ENCODE measurements around the gene EEF2K. TPM values are rescaled to one million over a fixed set of nuclear protein-coding genes. Genes with fewer than 3 reads are reported as not detected.

Gene EEF2K
- total RNA-seq, 4 donors from 2014 or later = 22.2 to 223 (median 50.1) TPM

DNA sequence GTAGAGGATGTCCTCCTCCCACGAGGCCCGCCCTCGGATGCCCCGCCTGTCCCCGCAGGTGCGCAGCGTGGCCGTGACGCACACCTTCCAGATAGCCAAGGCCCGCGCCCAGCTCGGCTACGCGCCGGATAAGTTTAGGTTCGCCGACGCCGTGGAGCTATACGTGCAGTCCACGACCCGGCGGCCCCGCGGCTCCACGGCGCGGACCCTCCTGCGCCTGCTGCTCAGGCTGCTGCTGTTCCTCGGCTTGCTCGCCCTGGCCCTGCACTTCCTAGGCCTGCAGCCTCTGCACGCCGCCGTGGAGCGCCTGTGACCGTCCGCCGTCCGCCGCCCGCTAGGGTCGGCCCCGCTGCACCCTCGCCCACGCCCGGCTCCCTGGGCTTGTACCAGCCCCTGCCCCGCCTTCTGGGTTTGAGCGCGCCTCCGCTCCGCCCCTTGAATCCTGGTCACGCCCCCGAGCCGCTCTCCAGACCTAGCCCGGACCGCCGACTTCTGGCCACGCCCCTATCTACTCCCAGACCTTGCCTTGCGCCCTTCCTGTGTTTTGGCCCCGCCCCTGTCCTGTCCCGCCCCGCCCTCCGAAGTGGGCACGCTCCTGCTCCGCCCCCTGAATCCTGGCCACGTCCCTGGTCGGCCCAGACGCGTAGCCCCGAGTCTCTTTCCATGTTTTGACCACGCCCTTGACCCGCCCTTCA lies 15.8 kb upstream of the EEF2K start:
- peak overlapping the region; percentile 39 to 70 (median 64) for H3K4me3 ChIP-seq
- in situ Hi-C loops (cut with MboI; ENCODE audit: low pct_ligation_motif_present in 1 of 4, low pct_unique_long_range_greater_than_20kb in 1 of 4, low sequenced_read_pairs in 3 of 4) (no loop called here), intact Hi-C loops (cut with DNase I; ENCODE audit: low total_unique reads) (no loop called here)
- DNase-seq = peak; percentile 92
- 0 to 1% methylated on average over 1 to 39 of the region's 72 CpGs for WGBS, 2 donors (ENCODE audit: low coverage in 1 of 2)
- H3K36me3 ChIP-seq = no peaks in the 10 kb centered on the region
- peaks cover 14 to 46% (median 26%) of the 10 kb centered on the region in 4 donors for H3K4me1 ChIP-seq
- no peaks in the 10 kb centered on the region for H3K9me3 ChIP-seq
- no peaks in the 10 kb centered on the region for H3K27me3 ChIP-seq
- TF ChIP-seq POLR2A (IDR thresholded peaks at IDR 0.05) (peak; percentile 92), POLR2AphosphoS5 (IDR thresholded peaks at IDR 0.05) (peak; percentile 86 to 92 (median 90))
- TF ChIP-seq, protein P1, sequence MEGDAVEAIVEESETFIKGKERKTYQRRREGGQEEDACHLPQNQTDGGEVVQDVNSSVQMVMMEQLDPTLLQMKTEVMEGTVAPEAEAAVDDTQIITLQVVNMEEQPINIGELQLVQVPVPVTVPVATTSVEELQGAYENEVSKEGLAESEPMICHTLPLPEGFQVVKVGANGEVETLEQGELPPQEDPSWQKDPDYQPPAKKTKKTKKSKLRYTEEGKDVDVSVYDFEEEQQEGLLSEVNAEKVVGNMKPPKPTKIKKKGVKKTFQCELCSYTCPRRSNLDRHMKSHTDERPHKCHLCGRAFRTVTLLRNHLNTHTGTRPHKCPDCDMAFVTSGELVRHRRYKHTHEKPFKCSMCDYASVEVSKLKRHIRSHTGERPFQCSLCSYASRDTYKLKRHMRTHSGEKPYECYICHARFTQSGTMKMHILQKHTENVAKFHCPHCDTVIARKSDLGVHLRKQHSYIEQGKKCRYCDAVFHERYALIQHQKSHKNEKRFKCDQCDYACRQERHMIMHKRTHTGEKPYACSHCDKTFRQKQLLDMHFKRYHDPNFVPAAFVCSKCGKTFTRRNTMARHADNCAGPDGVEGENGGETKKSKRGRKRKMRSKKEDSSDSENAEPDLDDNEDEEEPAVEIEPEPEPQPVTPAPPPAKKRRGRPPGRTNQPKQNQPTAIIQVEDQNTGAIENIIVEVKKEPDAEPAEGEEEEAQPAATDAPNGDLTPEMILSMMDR (IDR thresholded peaks at IDR 0.05) = no peak
- peak overlapping the region; percentile 89 to 99 (median 96) for H3K27ac ChIP-seq

DNA sequence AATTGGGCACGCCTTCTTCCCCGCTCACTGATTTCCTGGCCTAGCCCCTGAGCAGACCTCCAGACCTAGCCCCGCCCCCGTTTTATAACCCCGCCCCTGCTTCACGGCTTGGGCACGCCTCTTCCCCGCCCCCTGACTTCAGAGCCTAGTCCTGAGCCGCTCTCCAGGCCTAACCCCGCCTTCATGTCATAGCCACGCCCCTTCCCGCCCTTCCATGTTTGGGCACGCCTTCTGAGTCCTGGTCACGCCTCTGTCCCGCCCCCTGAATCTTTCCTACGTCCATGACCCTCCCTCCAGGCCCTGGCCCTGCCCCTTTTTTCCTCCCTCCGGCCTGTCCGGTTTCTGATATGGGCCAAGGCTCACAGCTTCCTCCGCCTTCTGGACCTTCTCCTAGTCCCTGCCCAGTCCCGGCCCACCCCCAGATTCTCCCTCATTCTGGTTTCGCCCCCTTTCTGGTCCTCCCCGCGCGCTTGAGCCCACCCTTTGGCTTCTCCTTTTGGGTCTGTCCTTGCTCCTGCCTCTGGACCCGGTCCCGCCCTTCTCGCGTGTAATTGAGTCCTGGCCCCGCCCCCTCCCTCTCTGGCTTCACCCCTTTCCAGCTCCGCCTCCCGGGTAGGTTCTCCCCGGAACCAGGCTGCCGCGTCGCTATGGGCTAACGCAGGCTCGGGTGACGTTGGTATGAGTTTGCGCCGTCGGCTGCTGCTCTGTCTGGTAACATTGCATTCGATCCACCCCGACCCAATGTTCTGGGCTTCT lies 15.1 kb upstream of the EEF2K start:
- TF ChIP-seq POLR2AphosphoS5 (IDR thresholded peaks at IDR 0.05) (peak; percentile 95 to 98 (median 98)), EP300 (IDR thresholded peaks at IDR 0.05; ENCODE audit: low read depth) (no peak), POLR2A (IDR thresholded peaks at IDR 0.05) (peak; percentile 97)
- TF ChIP-seq, protein P1 (IDR thresholded peaks at IDR 0.05) = no peak
- WGBS, 2 donors (ENCODE audit: low coverage in 1 of 2) = 0 to 1% methylated on average over 6 to 42 of the region's 43 CpGs
- H3K9me3 ChIP-seq = no peaks in the 10 kb centered on the region
- DNase-seq = peak; percentile 100
- intact Hi-C loops (cut with DNase I; ENCODE audit: low total_unique reads) = no loop called here
- H3K36me3 ChIP-seq = no peaks in the 10 kb centered on the region
- no peaks in the 10 kb centered on the region for H3K27me3 ChIP-seq
- peak overlapping the region in 3 of 4 donors; percentile 38 to 66 (median 43) for H3K4me3 ChIP-seq
- H3K4me1 ChIP-seq = peaks cover 14 to 50% (median 26%) of the 10 kb centered on the region in 4 donors
- in situ Hi-C loops (cut with MboI; ENCODE audit: low pct_ligation_motif_present in 1 of 4, low pct_unique_long_range_greater_than_20kb in 1 of 4, low sequenced_read_pairs in 3 of 4) = no loop called here
- H3K27ac ChIP-seq = peak overlapping the region; percentile 89 to 99 (median 96)

DNA sequence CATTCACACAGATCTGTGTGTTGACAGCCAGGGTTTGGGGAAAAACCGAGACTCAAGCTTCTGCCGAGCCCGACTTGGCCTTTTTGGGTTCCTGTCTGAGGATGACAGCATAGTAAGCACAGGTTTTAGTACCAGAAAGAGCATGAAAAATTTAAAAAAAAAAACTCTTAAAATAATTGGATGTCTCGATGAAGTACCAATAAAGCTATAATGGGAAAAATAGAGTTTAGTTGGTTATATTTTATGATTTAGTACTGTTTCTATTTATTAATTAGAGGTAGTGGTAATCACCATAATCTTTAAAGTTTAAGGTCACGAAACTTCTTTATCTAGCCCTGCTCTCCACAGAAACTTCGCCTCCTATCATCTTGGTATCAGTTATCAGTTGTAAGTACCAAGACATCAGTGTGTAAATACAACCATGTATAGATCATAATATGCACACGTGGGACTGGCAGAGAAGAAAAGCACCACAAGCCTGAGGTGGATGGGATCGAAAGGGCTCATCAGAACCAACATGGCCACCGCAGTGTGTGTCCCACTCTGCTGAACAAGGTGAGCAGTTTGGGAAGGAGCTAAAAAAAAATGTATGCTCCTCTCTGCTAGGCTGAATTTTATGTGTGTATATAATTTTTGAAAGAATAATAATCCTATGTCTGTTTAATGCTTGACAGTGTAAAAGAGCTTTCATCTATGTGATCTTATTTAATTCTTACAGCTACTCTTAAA lies 14.4 kb upstream of the EEF2K start:
- Histone ChIP-seq H3K9me3 (no peaks in the 10 kb centered on the region), H3K36me3 (no peaks in the 10 kb centered on the region), H3K27me3 (no peaks in the 10 kb centered on the region), H3K4me3 (peak overlapping the region in 3 of 4 donors; percentile 38 to 66 (median 43)), H3K4me1 (peaks cover 14 to 55% (median 28%) of the 10 kb centered on the region in 4 donors), H3K27ac (peak overlapping the region; percentile 89 to 99 (median 96))
- intact Hi-C loops (cut with DNase I; ENCODE audit: low total_unique reads) = no loop called here
- in situ Hi-C loops (cut with MboI; ENCODE audit: low pct_ligation_motif_present in 1 of 4, low pct_unique_long_range_greater_than_20kb in 1 of 4, low sequenced_read_pairs in 3 of 4) = no loop called here
- DNase-seq = peak; percentile 43
- no peak for TF ChIP-seq POLR2A (IDR thresholded peaks at IDR 0.05)
- no peak for TF ChIP-seq EP300 (IDR thresholded peaks at IDR 0.05; ENCODE audit: low read depth)
- no peak for TF ChIP-seq POLR2AphosphoS5 (IDR thresholded peaks at IDR 0.05)
- TF ChIP-seq, protein P1 (IDR thresholded peaks at IDR 0.05) = no peak
- WGBS, 2 donors (ENCODE audit: low coverage in 1 of 2) = 10 to 18% methylated on average over 6 to 9 of the region's 9 CpGs
